Stomach (tissue), 9 donors: Measurements from ENCODE around the gene GPC6. TPM values are rescaled to one million over a fixed set of nuclear protein-coding genes. Genes with fewer than 3 reads are reported as not detected.

ENCODE experiments used
- DNase-seq, 2 donors: peaks; one replicate each; pipeline versions ENCODE4 v3.0.0 to v3.0.0-alpha.2; 2013 to 2019
- H3K27ac ChIP-seq, 5 donors: fragments of 200-600 bp in 4 of 5; sonication (generic) in 4 of 5; one replicate each; pipeline ENCODE4 v1.5.1; 2013 to 2019; ENCODE audit warnings: mild to moderate bottlenecking in 1 of 5, moderate library complexity in 1 of 5
- H3K27me3 ChIP-seq, 3 donors: fragments of 200-600 bp; sonication (generic); one replicate each; pipeline ENCODE4 v1.5.1; 2017 to 2019; ENCODE audit warnings: mixed run types in 1 of 3
- H3K36me3 ChIP-seq, 4 donors: fragments of 200-600 bp; sonication (generic); 1 replicate in 3 of 4; 2 replicates in 1 of 4; pipeline ENCODE4 v1.5.1; 2016 to 2019
- H3K4me1 ChIP-seq, 4 donors: fragments of 200-600 bp; sonication (generic); one replicate each; pipeline ENCODE4 v1.5.1; 2016 to 2019
- H3K4me3 ChIP-seq, 4 donors: fragments of 200-600 bp; sonication (generic) in 3 of 4; one replicate each; pipeline ENCODE4 v1.5.1; 2016 to 2019; ENCODE audit warnings: mild to moderate bottlenecking in 1 of 4
- H3K9me3 ChIP-seq, 4 donors: fragments of 200-600 bp; sonication (generic); one replicate each; pipeline ENCODE4 v1.5.1; 2016 to 2019
- EP300 ChIP-seq: sonication (generic); formaldehyde crosslinking; IDR thresholded peaks from one replicate; pipeline ENCODE4 v1.6.1; 2017; ENCODE audit warnings: antibody characterized with exemption
- POLR2A ChIP-seq, 4 donors: fragments of 450-650 bp; IDR thresholded peaks; one replicate each; pipeline ENCODE4 v1.6.1; 2016; ENCODE audit warnings: antibody characterized with exemption in 4 of 4, control low read depth in 2 of 4, mild to moderate bottlenecking in 1 of 4, moderate library complexity in 1 of 4
- POLR2AphosphoS5 ChIP-seq, 3 donors: sonication (generic); formaldehyde crosslinking; IDR thresholded peaks; one replicate each; pipeline ENCODE4 v1.6.1; 2016; ENCODE audit warnings: antibody characterized with exemption in 3 of 3
- whole genome bisulfite sequencing, 5 donors: extraction: QIAGEN DNeasy Blood & Tissue Kit in 3 of 5; methylation state at CpG; one replicate each; pipeline versions ENCODE4 v1.1.5 to v1.1.7; 2013 to 2018; 5-methylcytosine and 5-hydroxymethylcytosine counted together
- intact Hi-C: fragments of 100-400 bp; cut with DNase I; formaldehyde crosslinking; loops from one replicate; pipeline ENCODE4 v1.15.1; 2023; ENCODE audit warnings: low total_unique reads
- polyA plus RNA-seq, 3 donors: library from polyadenylated mRNA; stranded (reverse); fragments of 200-250 nt; gene quantifications; one replicate each; pipeline ENCODE4 v1.2.3, GENCODE V29; 2013
- total RNA-seq, 5 donors: library from RNA; depleted of rRNA; stranded (reverse); fragments of >200 nt; gene quantifications; one replicate each; pipeline versions ENCODE4 v1.1.0 to v1.2.3, GENCODE V29; 2014 to 2016
- TF ChIP-seq, protein P1 (sequence below), 7 experiments: fragments of 450-650 bp in 4 of 7; fragments of 200-600 bp in 3 of 7; sonication (generic) in 3 of 7; IDR thresholded peaks; one replicate each; pipeline ENCODE4 v1.5.1; 2016 to 2019; ENCODE audit warnings: antibody characterized with exemption in 7 of 7, control low read depth in 2 of 7, mild to moderate bottlenecking in 1 of 7
- donor health status: healthy with polysubstance abuse.
- donor health status: Bipolar disorder and iron deficiency.
- donor health status: healthy.

Gene GPC6
- total and polyA plus RNA-seq, 8 donors, result 0.70 to 52.7 (median 5.6) TPM

DNA sequence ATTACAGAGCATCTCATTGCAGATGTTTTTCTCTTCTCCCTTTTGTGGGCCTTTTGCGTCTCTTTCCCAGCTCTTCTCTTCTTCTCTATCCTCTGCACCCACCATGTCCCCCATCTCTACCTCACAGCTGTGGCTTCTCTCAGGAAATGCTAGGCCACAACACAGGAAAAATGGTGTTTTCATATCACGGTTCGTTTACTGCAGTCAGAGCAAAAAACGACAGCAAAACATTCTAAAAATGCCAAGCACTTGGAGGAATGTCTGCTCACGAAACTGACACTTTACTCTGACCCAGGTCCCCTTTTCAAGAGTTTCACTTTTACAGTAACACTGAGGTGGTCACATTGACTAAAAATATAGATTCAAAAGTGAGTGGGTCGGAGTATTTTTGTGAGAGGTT lies 1100.7 kb downstream of the GPC6 start:
- no peak for TF ChIP-seq EP300
- TF ChIP-seq, protein P1, sequence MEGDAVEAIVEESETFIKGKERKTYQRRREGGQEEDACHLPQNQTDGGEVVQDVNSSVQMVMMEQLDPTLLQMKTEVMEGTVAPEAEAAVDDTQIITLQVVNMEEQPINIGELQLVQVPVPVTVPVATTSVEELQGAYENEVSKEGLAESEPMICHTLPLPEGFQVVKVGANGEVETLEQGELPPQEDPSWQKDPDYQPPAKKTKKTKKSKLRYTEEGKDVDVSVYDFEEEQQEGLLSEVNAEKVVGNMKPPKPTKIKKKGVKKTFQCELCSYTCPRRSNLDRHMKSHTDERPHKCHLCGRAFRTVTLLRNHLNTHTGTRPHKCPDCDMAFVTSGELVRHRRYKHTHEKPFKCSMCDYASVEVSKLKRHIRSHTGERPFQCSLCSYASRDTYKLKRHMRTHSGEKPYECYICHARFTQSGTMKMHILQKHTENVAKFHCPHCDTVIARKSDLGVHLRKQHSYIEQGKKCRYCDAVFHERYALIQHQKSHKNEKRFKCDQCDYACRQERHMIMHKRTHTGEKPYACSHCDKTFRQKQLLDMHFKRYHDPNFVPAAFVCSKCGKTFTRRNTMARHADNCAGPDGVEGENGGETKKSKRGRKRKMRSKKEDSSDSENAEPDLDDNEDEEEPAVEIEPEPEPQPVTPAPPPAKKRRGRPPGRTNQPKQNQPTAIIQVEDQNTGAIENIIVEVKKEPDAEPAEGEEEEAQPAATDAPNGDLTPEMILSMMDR (IDR thresholded peaks at IDR 0.05), result no peak
- TF ChIP-seq POLR2A (IDR thresholded peaks at IDR 0.05), result no peak
- no peak for TF ChIP-seq POLR2AphosphoS5 (IDR thresholded peaks at IDR 0.05)
- no peak for DNase-seq
- Histone ChIP-seq H3K27me3 (no peaks in the 10 kb centered on the region), H3K9me3 (no peaks in the 10 kb centered on the region), H3K4me1 (peaks cover 0 to 23% (median 13%) of the 10 kb centered on the region in 4 donors), H3K36me3 (no peaks in the 10 kb centered on the region), H3K4me3 (no peak overlapping the region), H3K27ac (peak overlapping the region in 1 of 5 donors; percentile 72)
- WGBS, 5 donors, result 42 to 56% (median 52%) methylated on average over 6 of the region's 6 CpGs
- intact Hi-C loops, result no loop called here

DNA sequence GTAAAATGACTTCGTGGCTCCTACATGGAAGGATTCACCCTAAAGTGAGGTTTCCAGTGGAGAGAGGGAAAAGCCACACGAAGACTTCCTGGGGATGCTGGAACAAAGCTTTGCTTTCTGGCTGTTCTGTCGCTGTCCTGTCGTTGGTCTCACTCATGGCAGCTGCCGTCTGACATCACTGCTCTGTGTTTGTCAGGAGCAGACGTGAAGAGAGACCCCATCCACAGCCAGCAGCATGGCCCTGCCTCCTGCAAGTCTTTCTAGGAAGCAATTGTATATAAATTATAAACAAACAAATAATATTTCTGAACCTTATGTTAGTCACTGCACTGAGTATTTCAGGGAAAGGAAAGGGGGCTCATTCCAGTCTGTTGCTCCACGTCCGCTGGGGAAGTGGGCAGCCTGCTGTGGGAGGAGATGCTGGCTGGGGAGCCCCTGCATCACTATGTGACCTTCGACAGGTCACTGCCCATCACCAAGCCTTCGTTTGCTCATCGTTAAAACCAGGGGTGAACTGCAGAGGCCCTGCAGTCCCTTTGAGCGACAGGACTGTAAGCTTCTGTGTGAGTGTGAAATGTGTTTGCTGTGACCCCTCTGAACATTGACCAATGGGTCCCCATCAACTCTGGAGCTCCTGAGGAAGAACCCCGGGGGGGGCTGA lies 1101.9 kb downstream of the GPC6 start:
- no peaks in the 10 kb centered on the region for H3K36me3 ChIP-seq
- no peaks in the 10 kb centered on the region for H3K9me3 ChIP-seq
- DNase-seq, result no peak
- intact Hi-C loops, result no loop called here
- no peak overlapping the region for H3K4me3 ChIP-seq
- peak overlapping the region in 3 of 5 donors; percentile 57 to 72 (median 65) for H3K27ac ChIP-seq
- no peaks in the 10 kb centered on the region for H3K27me3 ChIP-seq
- 66 to 76% (median 71%) methylated on average over 12 to 13 of the region's 13 CpGs for WGBS, 5 donors
- peaks cover 0 to 34% (median 14%) of the 10 kb centered on the region in 4 donors for H3K4me1 ChIP-seq
- TF ChIP-seq POLR2A (IDR thresholded peaks at IDR 0.05) (no peak), POLR2AphosphoS5 (IDR thresholded peaks at IDR 0.05) (no peak), EP300 (no peak)
- TF ChIP-seq, protein P1 (IDR thresholded peaks at IDR 0.05), result no peak

DNA sequence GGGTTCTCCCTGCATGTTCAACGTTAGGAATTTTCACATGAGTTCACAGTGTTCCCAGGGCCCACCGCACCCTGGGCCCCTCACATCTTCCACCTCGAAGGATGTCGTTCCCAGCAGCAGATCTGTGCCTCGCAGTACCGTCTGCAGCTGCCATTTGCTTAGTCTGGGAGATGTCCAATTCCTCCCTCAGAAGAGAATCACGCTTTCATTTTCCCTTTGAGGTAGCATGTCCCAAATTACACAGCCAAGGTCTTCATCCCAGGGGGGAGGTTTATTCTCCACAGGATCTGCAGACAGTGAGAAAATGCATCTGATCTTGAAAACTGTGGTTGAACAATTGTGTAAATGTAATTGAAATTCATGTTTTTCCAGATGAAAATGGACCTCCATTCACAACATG lies 1102.7 kb downstream of the GPC6 start:
- intact Hi-C loops, result no loop called here
- H3K4me1 ChIP-seq, result peaks cover 0 to 35% (median 14%) of the 10 kb centered on the region in 4 donors
- no peaks in the 10 kb centered on the region for H3K27me3 ChIP-seq
- no peak overlapping the region for H3K4me3 ChIP-seq
- TF ChIP-seq POLR2AphosphoS5 (IDR thresholded peaks at IDR 0.05), result no peak
- no peak for TF ChIP-seq EP300
- TF ChIP-seq, protein P1 (IDR thresholded peaks at IDR 0.05), result no peak
- TF ChIP-seq POLR2A (IDR thresholded peaks at IDR 0.05), result no peak
- DNase-seq, result no peak
- peak overlapping the region in 4 of 5 donors; percentile 35 to 72 (median 61) for H3K27ac ChIP-seq
- H3K9me3 ChIP-seq, result no peaks in the 10 kb centered on the region
- no peaks in the 10 kb centered on the region for H3K36me3 ChIP-seq
- WGBS, 5 donors, result 55 to 82% (median 78%) methylated on average over 7 of the region's 7 CpGs

DNA sequence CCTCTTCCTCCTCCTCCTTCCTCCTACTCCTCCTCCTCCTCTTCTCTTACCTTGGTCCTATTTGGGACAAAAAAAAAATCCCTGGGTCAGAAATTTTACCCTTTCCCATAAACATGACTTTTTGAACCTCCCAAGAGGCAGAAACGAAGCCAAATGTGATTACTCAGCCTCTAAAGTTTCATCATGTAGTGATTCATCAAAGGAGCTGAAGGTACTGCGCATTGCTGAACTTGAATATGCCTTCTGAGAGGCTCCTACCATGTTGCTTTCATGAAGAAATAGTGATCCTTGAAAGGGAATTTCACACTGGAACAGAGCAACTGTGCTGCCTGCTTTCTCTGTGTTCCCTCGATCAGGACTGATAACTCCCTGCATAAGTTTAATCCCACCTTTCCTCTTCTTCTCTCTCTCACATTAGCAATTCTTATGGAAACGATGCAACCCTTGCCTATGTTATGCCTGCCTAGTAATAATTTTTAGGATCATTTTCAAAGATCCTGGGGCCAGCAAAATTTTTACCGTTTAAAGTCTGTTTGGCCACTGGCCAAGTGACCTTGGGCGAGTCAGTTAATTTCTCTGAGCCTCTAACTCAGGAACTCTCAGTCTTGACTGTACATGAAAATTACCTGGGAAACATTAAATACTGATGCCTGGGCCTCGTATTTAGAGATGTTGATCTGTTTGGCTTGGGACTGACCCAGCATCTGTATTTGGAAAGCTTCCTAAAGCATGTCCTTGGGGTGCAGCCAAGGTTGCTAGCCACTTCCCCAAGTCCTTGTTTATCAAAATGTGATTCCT lies 1103.3 kb downstream of the GPC6 start:
- WGBS, 5 donors, result 38 to 55% (median 47%) methylated on average over 7 of the region's 7 CpGs
- DNase-seq, result no peak
- TF ChIP-seq, protein P1 (IDR thresholded peaks at IDR 0.05), result no peak
- TF ChIP-seq POLR2A (IDR thresholded peaks at IDR 0.05), result no peak
- no peak for TF ChIP-seq EP300
- TF ChIP-seq POLR2AphosphoS5 (IDR thresholded peaks at IDR 0.05), result peak in 2 of 3 donors; percentile 17 to 59
- Histone ChIP-seq H3K36me3 (no peaks in the 10 kb centered on the region), H3K4me1 (peaks cover 0 to 35% (median 14%) of the 10 kb centered on the region in 4 donors), H3K4me3 (no peak overlapping the region), H3K27me3 (no peaks in the 10 kb centered on the region), H3K27ac (peak overlapping the region in 4 of 5 donors; percentile 35 to 72 (median 61)), H3K9me3 (no peaks in the 10 kb centered on the region)
- intact Hi-C loops, result no loop called here
